IPS-NIHi7 (cell line): ENCODE measurements around the gene ASXL2.
A peak's percentile ranks its signal among the peaks of the same experiment; 100 is the strongest.
"Not testable (repeated sequence)": the region's sequence is repeated elsewhere in the genome, so short reads cannot be mapped to it uniquely, and the experiment has no call there.

Experiments
- DNase-seq: peaks from one replicate; pipeline ENCODE4 v3.0.0; 2012; ENCODE audit warnings: mixed read lengths; ENCODE audit errors: extremely low spot score

ASXL2 gene

GRCh38 chr2:25891672-25892071 is 13.4 kb upstream of the ASXL2 start:
- no peak for DNase-seq

GRCh38 chr2:25887624-25888242 is 9.4 kb upstream of the ASXL2 start:
- no peak for DNase-seq

- DNase-seq: no peak
Observed at GRCh38 chr2:25885933-25886332, 7.6 kb upstream of the ASXL2 start.

- no peak for DNase-seq
Observed at GRCh38 chr2:25881764-25882163, 3.5 kb upstream of the ASXL2 start.

- DNase-seq: no peak
Observed at GRCh38 chr2:25879133-25879730, 945 bp upstream of the ASXL2 start.

- DNase-seq: peak; percentile 56
Observed at GRCh38 chr2:25877431-25878360, 591 bp downstream of the ASXL2 start.

- DNase-seq: no peak
Observed at GRCh38 chr2:25872134-25872533, 6.2 kb downstream of the ASXL2 start.

- no peak for DNase-seq
Observed at GRCh38 chr2:25867396-25868003, 10.8 kb downstream of the ASXL2 start.

GRCh38 chr2:25856377-25856776 is 21.9 kb downstream of the ASXL2 start:
- DNase-seq: peak; percentile 35

- no peak for DNase-seq
Observed at GRCh38 chr2:25855065-25855464, 23.2 kb downstream of the ASXL2 start.

- DNase-seq: no peak
Observed at GRCh38 chr2:25854613-25855012, 23.7 kb downstream of the ASXL2 start.

GRCh38 chr2:25853038-25853638 is 25.1 kb downstream of the ASXL2 start:
- DNase-seq: peak; percentile 9

- DNase-seq: peak; percentile 15
Observed at GRCh38 chr2:25851740-25852503, 26.4 kb downstream of the ASXL2 start.

GRCh38 chr2:25850400-25850799 is 27.9 kb downstream of the ASXL2 start:
- DNase-seq: not testable (repeated sequence)

- not testable (repeated sequence) for DNase-seq
Observed at GRCh38 chr2:25849350-25849749, 28.9 kb downstream of the ASXL2 start.

- no peak for DNase-seq
Observed at GRCh38 chr2:25845843-25846505, 32.3 kb downstream of the ASXL2 start.

GRCh38 chr2:25844089-25844488 is 34.2 kb downstream of the ASXL2 start:
- no peak for DNase-seq

- no peak for DNase-seq
Observed at GRCh38 chr2:25842155-25842554, 36.1 kb downstream of the ASXL2 start.

GRCh38 chr2:25838152-25838756 is 40.0 kb downstream of the ASXL2 start:
- no peak for DNase-seq

- DNase-seq: no peak
Observed at GRCh38 chr2:25835906-25836305, 42.4 kb downstream of the ASXL2 start.
